ENCODE measurements around the gene AARS1. TPM values are rescaled to one million over a fixed set of nuclear protein-coding genes. Genes with fewer than 3 reads are reported as not detected.

The AARS1 gene
- total RNA-seq, 2 donors from 2014 or later = 54.0 to 56.8 TPM

GRCh38 chr16:70258946-70259345 is 30.4 kb downstream of the AARS1 start:
- no peaks in the 10 kb centered on the region for H3K27me3 ChIP-seq
- H3K27ac ChIP-seq = no peak overlapping the region
- no peak for TF ChIP-seq CTCF (IDR thresholded peaks at IDR 0.05)
- no peaks in the 10 kb centered on the region for H3K9me3 ChIP-seq
- peaks cover 95% of the 10 kb centered on the region for H3K36me3 ChIP-seq
- H3K4me3 ChIP-seq = no peak overlapping the region
- DNase-seq (ENCODE audit: low spot score) = peak; percentile 9
- peaks cover 0 to 4% of the 10 kb centered on the region in 2 donors for H3K4me1 ChIP-seq

GRCh38 chr16:70258065-70258464 is 31.2 kb downstream of the AARS1 start:
- Histone ChIP-seq H3K36me3 (peaks cover 95% of the 10 kb centered on the region), H3K4me3 (no peak overlapping the region), H3K9me3 (no peaks in the 10 kb centered on the region), H3K4me1 (peaks cover 0 to 4% of the 10 kb centered on the region in 2 donors), H3K27me3 (no peaks in the 10 kb centered on the region), H3K27ac (no peak overlapping the region)
- TF ChIP-seq CTCF (IDR thresholded peaks at IDR 0.05) = no peak
- DNase-seq (ENCODE audit: low spot score) = peak; percentile 52

- Histone ChIP-seq H3K9me3 (no peaks in the 10 kb centered on the region), H3K4me3 (no peak overlapping the region), H3K4me1 (peaks cover 0 to 4% of the 10 kb centered on the region in 2 donors), H3K36me3 (peaks cover 95% of the 10 kb centered on the region), H3K27ac (no peak overlapping the region), H3K27me3 (no peaks in the 10 kb centered on the region)
- DNase-seq (ENCODE audit: low spot score) = peak; percentile 44
- TF ChIP-seq CTCF (IDR thresholded peaks at IDR 0.05) = no peak
Observed at GRCh38 chr16:70257391-70257790, 31.9 kb downstream of the AARS1 start.

- Histone ChIP-seq H3K27me3 (no peaks in the 10 kb centered on the region), H3K36me3 (peaks cover 81% of the 10 kb centered on the region), H3K9me3 (no peaks in the 10 kb centered on the region), H3K27ac (no peak overlapping the region), H3K4me3 (no peak overlapping the region), H3K4me1 (peaks cover 0 to 9% of the 10 kb centered on the region in 2 donors)
- peak; percentile 51 for DNase-seq (ENCODE audit: low spot score)
- no peak for TF ChIP-seq CTCF (IDR thresholded peaks at IDR 0.05)
Observed at GRCh38 chr16:70255574-70255973, 33.7 kb downstream of the AARS1 start.

- DNase-seq (ENCODE audit: low spot score) = no peak
- H3K27me3 ChIP-seq = no peaks in the 10 kb centered on the region
- TF ChIP-seq CTCF (IDR thresholded peaks at IDR 0.05) = no peak
- peaks cover 0 to 16% of the 10 kb centered on the region in 2 donors for H3K4me1 ChIP-seq
- no peak overlapping the region for H3K4me3 ChIP-seq
- H3K27ac ChIP-seq = no peak overlapping the region
- no peaks in the 10 kb centered on the region for H3K9me3 ChIP-seq
- H3K36me3 ChIP-seq = peaks cover 75% of the 10 kb centered on the region
Observed at GRCh38 chr16:70254965-70255286, 34.4 kb downstream of the AARS1 start.

- Histone ChIP-seq H3K27me3 (no peaks in the 10 kb centered on the region), H3K9me3 (no peaks in the 10 kb centered on the region), H3K36me3 (peaks cover 70% of the 10 kb centered on the region), H3K4me3 (no peak overlapping the region), H3K27ac (no peak overlapping the region), H3K4me1 (peaks cover 0 to 21% of the 10 kb centered on the region in 2 donors)
- TF ChIP-seq CTCF (IDR thresholded peaks at IDR 0.05) = no peak
- DNase-seq (ENCODE audit: low spot score) = peak; percentile 43
Observed at GRCh38 chr16:70254180-70254964, 34.9 kb downstream of the AARS1 start.

All from right atrium auricular region (tissue), 2 donors.